Activated CD4-positive, alpha-beta T cell treated with anti-CD3 and anti-CD28 coated beads, Interleukin-2, amount 10 ng/mL, durations not matched to agents 24 days and 14 days (primary cell): ENCODE data around the gene RUSF1. TPM values are rescaled to one million over a fixed set of nuclear protein-coding genes. Genes with fewer than 3 reads are reported as not detected.
A peak's percentile ranks its signal among the peaks of the same experiment; 100 is the strongest.
"Not testable (repeated sequence)": the region's sequence is repeated elsewhere in the genome, so short reads cannot be mapped to it uniquely, and the experiment has no call there.

Source experiments
- DNase-seq: peaks from one replicate; pipeline ENCODE4 v3.0.0; 2022
- H3K27ac Mint-ChIP-seq: one replicate; pipeline ENCODE4 v1.8.0; 2022; ENCODE audit warnings: mild to moderate bottlenecking, mixed read lengths
- H3K27me3 Mint-ChIP-seq: one replicate; pipeline ENCODE4 v1.8.0; 2022; ENCODE audit warnings: mixed read lengths
- H3K36me3 Mint-ChIP-seq: one replicate; pipeline ENCODE4 v1.8.0; 2022; ENCODE audit warnings: low read depth, mild to moderate bottlenecking, mixed read lengths
- H3K4me1 Mint-ChIP-seq: one replicate; pipeline ENCODE4 v1.8.0; 2021; ENCODE audit warnings: mixed read lengths
- H3K4me3 Mint-ChIP-seq: one replicate; pipeline ENCODE4 v1.8.0; 2022; ENCODE audit warnings: mild to moderate bottlenecking, moderate library complexity, mixed read lengths
- H3K9me3 Mint-ChIP-seq: one replicate; pipeline ENCODE4 v1.8.0; 2021; ENCODE audit warnings: mixed read lengths
- intact Hi-C: fragments of 100-400 bp; cut with micrococcal nuclease; formaldehyde crosslinking; loops from one replicate; pipeline ENCODE4 v1.15.1; 2023
- total RNA-seq: library from RNA; stranded (reverse); gene quantifications from 2 replicates; pipeline ENCODE4 v1.2.3, GENCODE V29; 2022

RUSF1 gene
- total RNA-seq, 1 donor from 2014 or later: 41.1 TPM

- DNase-seq: peak; percentile 55
- Mint-ChIP-seq H3K27me3 (no peaks in the 10 kb centered on the region), H3K9me3 (no peaks in the 10 kb centered on the region), H3K36me3 (peaks cover 21% of the 10 kb centered on the region), H3K4me3 (no peak overlapping the region), H3K4me1 (peaks cover 27% of the 10 kb centered on the region), H3K27ac (no peak overlapping the region)
- intact Hi-C loops: loop anchor here (10.0 kb wide), 1 partner anchor 349 kb away; the partner anchor contains the start of gene BCKDK
Observed at GRCh38 chr16:31453255-31454204, 54.7 kb downstream of the RUSF1 start.

GRCh38 chr16:31452631-31453106, 55.5 kb downstream of the RUSF1 start:
- no peaks in the 10 kb centered on the region for H3K9me3 Mint-ChIP-seq
- intact Hi-C loops: loop anchor here (10.0 kb wide), 1 partner anchor 348 kb away; the partner anchor contains the start of gene BCKDK
- no peaks in the 10 kb centered on the region for H3K27me3 Mint-ChIP-seq
- no peak overlapping the region for H3K27ac Mint-ChIP-seq
- H3K4me3 Mint-ChIP-seq: no peak overlapping the region
- peaks cover 23% of the 10 kb centered on the region for H3K4me1 Mint-ChIP-seq
- H3K36me3 Mint-ChIP-seq: peaks cover 15% of the 10 kb centered on the region
- peak; percentile 53 for DNase-seq

- Mint-ChIP-seq H3K27ac (no peak overlapping the region), H3K27me3 (no peaks in the 10 kb centered on the region), H3K36me3 (peaks cover 12% of the 10 kb centered on the region), H3K4me1 (peaks cover 23% of the 10 kb centered on the region), H3K4me3 (no peak overlapping the region), H3K9me3 (no peaks in the 10 kb centered on the region)
- intact Hi-C loops: loop anchor here (10.0 kb wide), 1 partner anchor 347 kb away; the partner anchor contains the start of gene BCKDK
- DNase-seq: peak; percentile 57
Observed at GRCh38 chr16:31451681-31452351, 56.4 kb downstream of the RUSF1 start.

- Mint-ChIP-seq H3K36me3 (peaks cover 10% of the 10 kb centered on the region), H3K4me1 (peaks cover 21% of the 10 kb centered on the region), H3K4me3 (no peak overlapping the region), H3K27ac (no peak overlapping the region), H3K27me3 (no peaks in the 10 kb centered on the region), H3K9me3 (no peaks in the 10 kb centered on the region)
- intact Hi-C loops: loop anchor here (10.0 kb wide), 1 partner anchor 346 kb away; the partner anchor contains the start of gene BCKDK
- no peak for DNase-seq
Observed at GRCh38 chr16:31451201-31451600, 57.0 kb downstream of the RUSF1 start.

DNA sequence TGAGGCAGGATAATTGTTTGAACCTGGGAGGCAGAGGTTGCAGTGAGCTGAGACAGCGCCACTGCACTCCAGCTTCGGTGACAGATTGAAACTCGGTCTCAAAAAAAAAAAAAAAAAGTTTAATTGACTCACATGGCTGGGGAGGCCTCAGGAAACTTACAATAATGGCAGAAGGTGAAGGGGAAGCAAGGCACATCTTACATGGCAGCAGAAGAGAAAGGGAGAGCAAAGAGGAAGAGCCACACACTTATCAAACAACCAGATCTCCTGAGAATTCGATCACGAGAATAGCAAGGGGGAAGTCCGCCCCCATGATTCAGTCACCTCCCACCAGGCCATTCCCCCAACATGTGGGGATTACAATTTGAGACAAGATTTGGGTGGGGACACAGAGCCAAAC, 62.3 kb downstream of the RUSF1 start:
- DNase-seq, H3K4me3 Mint-ChIP-seq, intact Hi-C loops, H3K9me3 Mint-ChIP-seq, H3K36me3 Mint-ChIP-seq, H3K27ac Mint-ChIP-seq, H3K27me3 Mint-ChIP-seq: not testable (repeated sequence)
- H3K4me1 Mint-ChIP-seq: peaks cover 11% of the 10 kb centered on the region

GRCh38 chr16:31441956-31442355, 66.2 kb downstream of the RUSF1 start:
- Mint-ChIP-seq H3K27ac (peak overlapping the region; percentile 79), H3K4me1 (peaks cover 24% of the 10 kb centered on the region), H3K4me3 (peak overlapping the region; percentile 98), H3K36me3 (peaks cover 3% of the 10 kb centered on the region), H3K9me3 (no peaks in the 10 kb centered on the region), H3K27me3 (peaks cover 5% of the 10 kb centered on the region)
- no peak for DNase-seq
- intact Hi-C loops: loop anchor here (2.0 to 5.0 kb wide), 2 partner anchors 239 to 455 kb away; partner anchors contain the start of genes HSD3B7 and PYCARD

DNA sequence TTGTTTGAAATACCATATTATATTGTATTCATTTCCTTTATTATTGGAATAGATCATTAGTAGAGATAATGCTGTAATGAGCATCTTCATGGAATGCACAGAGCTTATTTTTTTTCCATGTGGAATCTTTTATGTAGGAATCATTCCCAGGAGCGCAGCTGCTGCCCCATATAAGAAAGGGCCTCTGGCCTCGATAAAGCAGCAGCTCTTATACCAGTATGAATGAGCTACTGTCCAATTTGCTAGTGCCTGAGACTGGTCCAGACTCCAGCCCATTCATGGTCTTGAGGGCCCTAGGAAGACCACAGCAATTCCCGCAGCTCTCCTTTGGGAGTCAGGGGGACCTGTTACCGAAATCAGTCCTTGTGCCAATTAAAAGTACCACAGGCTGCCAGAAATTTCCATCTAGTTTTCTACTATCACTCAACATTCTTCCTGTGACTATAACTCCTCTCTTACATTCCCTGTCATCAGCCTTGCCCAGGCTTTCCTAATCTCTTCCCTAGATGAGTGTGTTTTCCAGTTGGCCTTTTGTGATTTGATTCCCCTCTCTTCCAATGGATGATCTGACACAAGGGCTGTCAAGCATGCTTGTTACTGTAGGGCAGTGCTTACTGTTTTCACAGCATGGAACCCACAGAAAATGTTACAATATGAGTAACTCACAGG, 67.5 kb downstream of the RUSF1 start:
- no peaks in the 10 kb centered on the region for H3K9me3 Mint-ChIP-seq
- intact Hi-C loops: loop anchor here (5.0 kb wide), 1 partner anchor 453 kb away; the partner anchor contains the start of gene HSD3B7
- H3K4me1 Mint-ChIP-seq: peaks cover 21% of the 10 kb centered on the region
- peaks cover 5% of the 10 kb centered on the region for H3K27me3 Mint-ChIP-seq
- DNase-seq: no peak
- no peaks in the 10 kb centered on the region for H3K36me3 Mint-ChIP-seq
- H3K4me3 Mint-ChIP-seq: no peak overlapping the region
- H3K27ac Mint-ChIP-seq: no peak overlapping the region

GRCh38 chr16:31439519-31439918, 68.7 kb downstream of the RUSF1 start:
- intact Hi-C loops: no loop called here
- H3K27ac Mint-ChIP-seq: peak overlapping the region; percentile 20
- no peaks in the 10 kb centered on the region for H3K36me3 Mint-ChIP-seq
- no peaks in the 10 kb centered on the region for H3K9me3 Mint-ChIP-seq
- no peak for DNase-seq
- peaks cover 5% of the 10 kb centered on the region for H3K27me3 Mint-ChIP-seq
- H3K4me1 Mint-ChIP-seq: peaks cover 21% of the 10 kb centered on the region
- no peak overlapping the region for H3K4me3 Mint-ChIP-seq

Other genes starting within 250 kb of the RUSF1 start
- 16.8 and 18.2 TPM in 2 replicates for gene ITGAM, start 248.4 kb downstream of the RUSF1 start, total RNA-seq
- gene ITGAX, start 153.2 kb downstream of the RUSF1 start, total RNA-seq: 44.3 and 45.9 TPM in 2 replicates
- gene ITGAD, start 115.1 kb downstream of the RUSF1 start, total RNA-seq: not detected in 2 replicates
- not detected in 2 replicates for gene COX6A2, start 80.0 kb downstream of the RUSF1 start, total RNA-seq
- 0.09 and 0.16 TPM in 2 replicates for gene ZNF843, start 65.6 kb downstream of the RUSF1 start, total RNA-seq
- gene ARMC5, start 48.9 kb downstream of the RUSF1 start, total RNA-seq: 9.9 and 10.5 TPM in 2 replicates
- 0.49 and 1.5 TPM in 2 replicates for gene TGFB1I1, start 36.2 kb downstream of the RUSF1 start, total RNA-seq
- not detected in 2 replicates for gene SLC5A2, start 25.3 kb downstream of the RUSF1 start, total RNA-seq
- gene AHSP, start 19.5 kb upstream of the RUSF1 start, total RNA-seq: not detected in 2 replicates